Peyer's patch (tissue), 4 donors: Measurements from ENCODE around the gene REC114.

Experiments
- POLR2A ChIP-seq, 2 donors: fragments of 450-650 bp; IDR thresholded peaks; one replicate each; pipeline ENCODE4 v1.5.1; 2017; ENCODE audit warnings: antibody characterized with exemption in 2 of 2, mild to moderate bottlenecking in 2 of 2, moderate library complexity in 2 of 2
- TF ChIP-seq, protein P1 (sequence below), 6 experiments: fragments of 450-650 bp in 4 of 6; fragments of 200-600 bp in 2 of 6; sonication (generic) in 1 of 6; IDR thresholded peaks; one replicate each; pipeline ENCODE4 v1.5.1; 2017 to 2019; ENCODE audit warnings: antibody characterized with exemption in 6 of 6, mild to moderate bottlenecking in 3 of 6, moderate library complexity in 1 of 6

DNA sequence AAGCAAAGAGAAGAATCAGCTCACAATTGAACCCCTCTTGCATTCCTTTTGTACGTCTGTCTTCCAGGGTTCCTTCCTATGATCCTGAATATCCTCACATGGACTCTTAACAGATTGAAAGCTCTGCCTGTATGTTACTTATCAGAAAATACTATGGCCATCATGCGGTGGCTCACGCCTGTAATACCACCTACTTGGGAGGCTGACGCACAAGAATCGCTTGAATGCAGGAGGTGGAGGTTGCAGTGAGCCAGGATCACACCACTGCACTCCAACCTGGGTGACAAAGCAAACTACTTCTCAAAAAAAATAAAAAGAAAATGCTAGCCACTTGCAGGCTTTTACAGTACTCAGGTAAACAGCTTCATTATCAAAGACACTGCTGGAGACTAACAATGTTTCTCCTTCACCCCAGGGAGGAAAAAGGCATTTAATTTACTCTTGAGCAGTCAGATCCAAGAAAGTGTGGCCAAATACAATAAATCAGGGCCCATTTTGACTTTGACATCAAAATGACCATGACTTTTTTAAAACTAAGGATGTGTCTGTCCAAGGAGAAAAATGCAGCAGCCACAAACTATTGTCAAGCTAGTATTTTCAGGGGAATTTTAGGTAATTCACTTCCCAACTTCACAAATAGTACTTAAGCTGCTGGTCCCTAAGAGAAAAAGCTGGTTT lies 162.9 kb downstream of the REC114 start:
- TF ChIP-seq, protein P1, sequence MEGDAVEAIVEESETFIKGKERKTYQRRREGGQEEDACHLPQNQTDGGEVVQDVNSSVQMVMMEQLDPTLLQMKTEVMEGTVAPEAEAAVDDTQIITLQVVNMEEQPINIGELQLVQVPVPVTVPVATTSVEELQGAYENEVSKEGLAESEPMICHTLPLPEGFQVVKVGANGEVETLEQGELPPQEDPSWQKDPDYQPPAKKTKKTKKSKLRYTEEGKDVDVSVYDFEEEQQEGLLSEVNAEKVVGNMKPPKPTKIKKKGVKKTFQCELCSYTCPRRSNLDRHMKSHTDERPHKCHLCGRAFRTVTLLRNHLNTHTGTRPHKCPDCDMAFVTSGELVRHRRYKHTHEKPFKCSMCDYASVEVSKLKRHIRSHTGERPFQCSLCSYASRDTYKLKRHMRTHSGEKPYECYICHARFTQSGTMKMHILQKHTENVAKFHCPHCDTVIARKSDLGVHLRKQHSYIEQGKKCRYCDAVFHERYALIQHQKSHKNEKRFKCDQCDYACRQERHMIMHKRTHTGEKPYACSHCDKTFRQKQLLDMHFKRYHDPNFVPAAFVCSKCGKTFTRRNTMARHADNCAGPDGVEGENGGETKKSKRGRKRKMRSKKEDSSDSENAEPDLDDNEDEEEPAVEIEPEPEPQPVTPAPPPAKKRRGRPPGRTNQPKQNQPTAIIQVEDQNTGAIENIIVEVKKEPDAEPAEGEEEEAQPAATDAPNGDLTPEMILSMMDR (IDR thresholded peaks at IDR 0.05), result no peak
- TF ChIP-seq POLR2A (IDR thresholded peaks at IDR 0.05), result no peak
